IPS-20b (cell line): Measurements from ENCODE around the gene DAPK2.

Experiments used
- H3K27ac ChIP-seq: one replicate; pipeline ENCODE4 v1.5.1; 2013; ENCODE audit warnings: low read length
- H3K27me3 ChIP-seq: 2 replicates; pipeline ENCODE4 v1.6.1; 2013; ENCODE audit warnings: mild to moderate bottlenecking, low read length, inconsistent platforms; ENCODE audit not compliant: insufficient read depth
- H3K36me3 ChIP-seq: 2 replicates; pipeline ENCODE4 v1.6.1; 2013; ENCODE audit warnings: low read depth, mild to moderate bottlenecking, inconsistent platforms, low read length, moderate library complexity; ENCODE audit not compliant: insufficient read depth
- H3K4me1 ChIP-seq: 2 replicates; pipeline ENCODE4 v1.6.1; 2013; ENCODE audit warnings: mild to moderate bottlenecking, control low read depth, inconsistent platforms, low read length, moderate library complexity; ENCODE audit not compliant: insufficient read depth
- H3K4me3 ChIP-seq: 2 replicates; pipeline ENCODE4 v1.5.1; 2013; ENCODE audit warnings: mild to moderate bottlenecking, low read length, inconsistent platforms
- H3K9ac ChIP-seq: 2 replicates; pipeline ENCODE4 v1.6.1; 2013; ENCODE audit warnings: low read depth, mild to moderate bottlenecking, inconsistent platforms, low read length, moderate library complexity
- H3K9me3 ChIP-seq: 2 replicates; pipeline ENCODE4 v1.6.1; 2013; ENCODE audit warnings: mild to moderate bottlenecking, low read depth, low read length, inconsistent platforms; ENCODE audit not compliant: insufficient read depth

The DAPK2 gene

GRCh38 chr15:64003182-64003581 is 43.1 kb downstream of the DAPK2 start:
- Histone ChIP-seq H3K9me3 (no peaks in the 10 kb centered on the region), H3K36me3 (no peaks in the 10 kb centered on the region), H3K27me3 (no peaks in the 10 kb centered on the region; the same call in 1 of the 2 replicates), H3K9ac (no peak overlapping the region), H3K4me3 (no peak overlapping the region), H3K4me1 (peaks cover 7% of the 10 kb centered on the region; the same call in 1 of the 2 replicates), H3K27ac (no peak overlapping the region)

GRCh38 chr15:64001148-64001547 is 45.1 kb downstream of the DAPK2 start:
- Histone ChIP-seq H3K9ac (no peak overlapping the region), H3K36me3 (no peaks in the 10 kb centered on the region), H3K27me3 (no peaks in the 10 kb centered on the region; the same call in 1 of the 2 replicates), H3K4me3 (no peak overlapping the region), H3K9me3 (no peaks in the 10 kb centered on the region), H3K27ac (no peak overlapping the region), H3K4me1 (peaks cover 7% of the 10 kb centered on the region; the same call in 1 of the 2 replicates)

DNA sequence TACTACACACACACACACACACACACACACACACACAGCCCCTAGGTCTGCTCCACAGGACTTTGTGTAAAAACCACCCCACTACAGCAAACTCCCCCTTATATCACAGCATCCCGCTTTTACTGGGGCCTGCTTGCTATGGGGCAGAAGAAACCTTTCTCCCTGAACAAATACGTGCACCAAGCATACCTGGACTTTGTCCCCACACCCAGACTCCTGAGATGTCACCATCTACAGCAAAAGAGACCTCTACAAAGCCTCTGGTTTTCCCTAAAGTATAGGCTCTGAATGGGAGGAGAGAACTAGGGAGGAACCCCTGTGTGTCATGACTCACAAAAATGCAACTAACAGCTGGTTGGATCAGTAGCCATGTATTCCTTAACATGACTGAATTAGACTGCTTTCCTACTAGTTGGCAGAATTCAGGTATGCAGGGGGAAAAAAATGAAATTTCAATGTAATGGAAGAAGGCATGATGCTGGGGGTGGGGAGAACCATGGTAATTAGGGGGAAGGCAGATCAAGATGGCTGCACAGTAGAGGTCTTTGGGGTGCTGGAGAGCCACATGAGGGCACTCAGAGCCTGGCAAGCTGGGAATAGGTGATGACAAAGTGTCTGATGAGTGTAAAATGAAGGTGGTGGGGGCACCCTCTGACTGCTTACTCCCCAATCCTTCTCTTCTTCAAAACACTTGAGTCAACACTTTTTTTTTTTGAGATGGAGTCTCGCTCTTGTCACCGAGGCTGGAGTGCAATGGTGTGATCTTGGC is 45.9 kb downstream of the DAPK2 start:
- no peak overlapping the region for H3K27ac ChIP-seq

GRCh38 chr15:63999177-63999576 is 47.1 kb downstream of the DAPK2 start:
- H3K4me1 ChIP-seq: no peaks in the 10 kb centered on the region

More for the DNA sequence above, 45.9 kb downstream of the DAPK2 start:
- Histone ChIP-seq H3K36me3 (no peaks in the 10 kb centered on the region), H3K27me3 (no peaks in the 10 kb centered on the region; the same call in 1 of the 2 replicates), H3K4me1 (peaks cover 7% of the 10 kb centered on the region; the same call in 1 of the 2 replicates), H3K9me3 (no peaks in the 10 kb centered on the region), H3K4me3 (no peak overlapping the region), H3K9ac (no peak overlapping the region)

GRCh38 chr15:63998489-63998888 is 47.8 kb downstream of the DAPK2 start:
- Histone ChIP-seq H3K4me3 (no peak overlapping the region), H3K36me3 (no peaks in the 10 kb centered on the region), H3K27me3 (no peaks in the 10 kb centered on the region), H3K27ac (no peak overlapping the region), H3K9ac (no peak overlapping the region), H3K9me3 (no peaks in the 10 kb centered on the region), H3K4me1 (no peaks in the 10 kb centered on the region)

More at GRCh38 chr15:63999177-63999576, 47.1 kb downstream of the DAPK2 start:
- no peaks in the 10 kb centered on the region for H3K9me3 ChIP-seq
- H3K9ac ChIP-seq: no peak overlapping the region
- no peaks in the 10 kb centered on the region for H3K36me3 ChIP-seq
- no peaks in the 10 kb centered on the region for H3K27me3 ChIP-seq
- no peak overlapping the region for H3K4me3 ChIP-seq
- no peak overlapping the region for H3K27ac ChIP-seq

- no peak overlapping the region for H3K27ac ChIP-seq
- H3K4me1 ChIP-seq: no peaks in the 10 kb centered on the region
- no peaks in the 10 kb centered on the region for H3K9me3 ChIP-seq
- H3K4me3 ChIP-seq: no peak overlapping the region
- H3K27me3 ChIP-seq: no peaks in the 10 kb centered on the region
- H3K36me3 ChIP-seq: no peaks in the 10 kb centered on the region
- H3K9ac ChIP-seq: no peak overlapping the region
These were observed 48.4 kb downstream of the DAPK2 start for GRCh38 chr15:63997715-63998442.

GRCh38 chr15:63996794-63997357 is 49.4 kb downstream of the DAPK2 start:
- H3K4me1 ChIP-seq: no peaks in the 10 kb centered on the region
- no peaks in the 10 kb centered on the region for H3K9me3 ChIP-seq
- H3K4me3 ChIP-seq: no peak overlapping the region
- no peak overlapping the region for H3K27ac ChIP-seq
- H3K36me3 ChIP-seq: no peaks in the 10 kb centered on the region
- H3K9ac ChIP-seq: no peak overlapping the region
- H3K27me3 ChIP-seq: no peaks in the 10 kb centered on the region

DNA sequence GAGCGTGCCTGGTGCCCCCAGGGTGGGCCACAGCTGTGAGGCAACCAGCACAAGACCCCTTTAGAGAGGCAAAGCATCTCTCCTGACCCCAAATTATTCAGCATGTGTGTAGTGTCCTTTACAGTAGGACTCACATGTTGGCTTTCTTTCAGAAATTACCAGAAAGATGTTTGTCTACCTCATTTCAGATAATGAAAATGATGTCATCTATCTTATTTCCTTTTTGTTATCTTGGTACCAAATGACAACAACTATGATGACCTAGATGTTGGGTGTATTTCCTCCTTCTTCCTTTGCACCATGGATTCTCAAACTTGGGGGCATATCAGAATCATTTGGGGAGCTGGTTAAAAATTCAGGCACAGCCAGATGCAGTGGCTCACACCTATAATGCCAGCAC is 50.5 kb downstream of the DAPK2 start:
- H3K27me3 ChIP-seq: no peaks in the 10 kb centered on the region
- no peaks in the 10 kb centered on the region for H3K9me3 ChIP-seq
- H3K9ac ChIP-seq: no peak overlapping the region
- no peak overlapping the region for H3K4me3 ChIP-seq
- no peaks in the 10 kb centered on the region for H3K36me3 ChIP-seq
- H3K27ac ChIP-seq: no peak overlapping the region
- no peaks in the 10 kb centered on the region for H3K4me1 ChIP-seq

DNA sequence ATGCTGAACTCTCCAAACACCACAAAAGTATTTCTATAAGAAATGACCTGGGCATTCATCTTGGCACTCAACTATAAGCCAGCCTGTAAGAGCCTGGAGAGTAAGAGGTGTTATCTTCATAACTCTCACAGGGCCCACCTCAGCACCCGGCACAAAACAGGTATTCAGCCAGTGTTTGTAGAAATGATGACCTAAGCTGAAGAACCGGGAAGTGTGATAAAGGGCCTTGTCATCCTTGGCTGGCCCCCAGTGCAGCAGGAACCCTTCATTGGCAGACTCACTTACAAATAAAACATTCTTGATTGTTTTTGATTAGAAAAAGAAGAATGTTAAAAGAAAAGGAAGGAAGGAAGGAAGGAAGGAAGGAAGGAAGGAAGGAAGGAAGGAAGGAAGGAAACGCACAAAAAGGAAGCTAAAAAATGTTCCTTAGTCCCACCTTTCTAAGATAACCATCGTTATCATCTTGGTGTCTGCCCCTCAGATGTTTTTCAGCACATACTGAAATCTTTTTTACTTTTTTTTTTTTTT is 52.1 kb downstream of the DAPK2 start:
- no peaks in the 10 kb centered on the region for H3K36me3 ChIP-seq
- H3K9ac ChIP-seq: no peak overlapping the region
- H3K9me3 ChIP-seq: no peaks in the 10 kb centered on the region
- H3K4me3 ChIP-seq: no peak overlapping the region
- H3K27me3 ChIP-seq: no peaks in the 10 kb centered on the region
- no peaks in the 10 kb centered on the region for H3K4me1 ChIP-seq
- no peak overlapping the region for H3K27ac ChIP-seq

- H3K4me1 ChIP-seq: no peaks in the 10 kb centered on the region
- H3K9ac ChIP-seq: no peak overlapping the region
- no peaks in the 10 kb centered on the region for H3K36me3 ChIP-seq
- H3K4me3 ChIP-seq: no peak overlapping the region
- no peak overlapping the region for H3K27ac ChIP-seq
- H3K9me3 ChIP-seq: no peaks in the 10 kb centered on the region
- H3K27me3 ChIP-seq: no peaks in the 10 kb centered on the region
These were observed 54.0 kb downstream of the DAPK2 start for GRCh38 chr15:63992300-63992699.

- H3K4me1 ChIP-seq: no peaks in the 10 kb centered on the region
- H3K36me3 ChIP-seq: no peaks in the 10 kb centered on the region
- no peaks in the 10 kb centered on the region for H3K27me3 ChIP-seq
- no peak overlapping the region for H3K4me3 ChIP-seq
- no peak overlapping the region for H3K27ac ChIP-seq
- H3K9me3 ChIP-seq: no peaks in the 10 kb centered on the region
- H3K9ac ChIP-seq: no peak overlapping the region
These were observed 54.6 kb downstream of the DAPK2 start for GRCh38 chr15:63991706-63992105.
